ENCODE data around the gene YIF1A.
A peak's percentile ranks its signal among the peaks of the same experiment; 100 is the strongest.

YIF1A gene

DNA sequence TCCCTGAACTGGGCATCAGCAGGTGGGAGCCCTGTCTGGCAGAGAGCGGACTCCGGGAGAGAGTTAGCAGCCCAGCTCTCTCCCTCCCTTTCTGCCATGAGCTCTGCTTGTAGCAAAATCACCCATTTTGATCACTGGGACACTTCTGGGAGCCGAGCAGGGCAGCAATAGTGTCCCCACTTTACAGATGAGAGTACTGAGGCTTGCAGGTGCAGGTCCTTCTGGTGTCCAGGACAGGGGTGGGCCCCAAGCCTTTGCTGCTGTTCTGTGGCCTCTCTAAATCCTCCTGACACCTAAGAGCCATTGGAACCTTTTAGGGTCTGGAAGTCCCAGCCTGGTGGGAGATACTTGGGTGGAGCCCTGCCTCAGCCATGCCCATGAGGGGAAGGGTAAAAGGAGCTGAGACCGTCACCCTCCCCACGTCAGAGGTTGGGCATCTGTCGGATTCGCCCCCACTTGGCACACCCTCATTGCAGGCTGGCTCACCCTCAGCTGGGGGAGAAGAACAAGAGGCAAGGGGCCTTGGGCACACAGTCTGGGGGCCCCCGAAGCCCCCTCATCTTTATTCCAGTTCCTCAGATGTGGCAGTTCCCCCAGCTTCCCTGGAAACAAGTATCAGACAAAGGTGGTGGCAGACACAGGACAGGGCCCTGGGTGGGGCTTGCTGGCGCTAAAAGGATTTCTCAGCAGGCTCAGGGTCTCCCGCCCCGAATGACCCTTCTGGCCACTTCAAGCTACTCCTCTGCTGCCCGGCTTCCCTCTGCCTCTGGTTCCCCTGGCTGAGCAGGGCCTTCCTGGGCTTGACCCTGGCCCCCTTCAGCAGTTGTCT lies 42.8 kb upstream of the YIF1A start:
- Histone ChIP-seq H3K4me3 (ENCODE audit: low read depth, low read length) (no peak overlapping the region), H3K9ac (ENCODE audit: low read depth, low read length) (no peak overlapping the region), H3K9me3 (ENCODE audit: control insufficient read depth, insufficient read depth, low read length) (no peaks in the 10 kb centered on the region), H3K36me3 (ENCODE audit: control insufficient read depth, insufficient read depth, low read length) (no peaks in the 10 kb centered on the region), H3K27me3 (ENCODE audit: control insufficient read depth, insufficient read depth, low read length) (peaks cover 7% of the 10 kb centered on the region; the same call in 1 of the 2 replicates), H3K4me1 (ENCODE audit: control insufficient read depth, insufficient read depth, low read length) (peaks cover 19% of the 10 kb centered on the region), H3K27ac (ENCODE audit: low read depth, low read length) (no peak overlapping the region)

DNA sequence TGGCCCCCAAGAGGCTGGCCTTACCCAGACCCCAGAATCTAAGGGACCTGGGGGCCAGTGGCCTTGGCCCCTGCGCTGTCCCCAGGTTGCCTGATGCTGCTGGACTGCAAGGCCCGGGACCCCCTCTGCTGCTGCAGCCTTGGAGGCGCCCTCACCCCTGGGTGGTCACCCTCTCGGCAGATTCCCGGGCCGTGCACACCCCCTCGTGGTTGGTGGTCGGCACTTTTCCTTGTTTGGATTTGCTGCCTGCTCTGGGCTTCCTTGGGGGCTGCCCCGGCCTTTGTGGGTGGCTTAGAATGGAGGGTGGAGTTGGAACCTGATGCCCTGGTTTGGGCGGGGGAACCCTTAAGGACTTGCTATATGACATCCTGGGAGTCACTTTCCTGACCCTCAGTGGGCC lies 42.0 kb upstream of the YIF1A start:
- H3K27me3 ChIP-seq (ENCODE audit: control insufficient read depth, insufficient read depth, low read length), result peaks cover 7% of the 10 kb centered on the region; the same call in 1 of the 2 replicates
- H3K27ac ChIP-seq (ENCODE audit: low read depth, low read length), result no peak overlapping the region
- no peak overlapping the region for H3K4me3 ChIP-seq (ENCODE audit: low read depth, low read length)
- H3K9ac ChIP-seq (ENCODE audit: low read depth, low read length), result no peak overlapping the region
- no peaks in the 10 kb centered on the region for H3K9me3 ChIP-seq (ENCODE audit: control insufficient read depth, insufficient read depth, low read length)
- H3K4me1 ChIP-seq (ENCODE audit: control insufficient read depth, insufficient read depth, low read length), result peaks cover 12% of the 10 kb centered on the region
- no peaks in the 10 kb centered on the region for H3K36me3 ChIP-seq (ENCODE audit: control insufficient read depth, insufficient read depth, low read length)

DNA sequence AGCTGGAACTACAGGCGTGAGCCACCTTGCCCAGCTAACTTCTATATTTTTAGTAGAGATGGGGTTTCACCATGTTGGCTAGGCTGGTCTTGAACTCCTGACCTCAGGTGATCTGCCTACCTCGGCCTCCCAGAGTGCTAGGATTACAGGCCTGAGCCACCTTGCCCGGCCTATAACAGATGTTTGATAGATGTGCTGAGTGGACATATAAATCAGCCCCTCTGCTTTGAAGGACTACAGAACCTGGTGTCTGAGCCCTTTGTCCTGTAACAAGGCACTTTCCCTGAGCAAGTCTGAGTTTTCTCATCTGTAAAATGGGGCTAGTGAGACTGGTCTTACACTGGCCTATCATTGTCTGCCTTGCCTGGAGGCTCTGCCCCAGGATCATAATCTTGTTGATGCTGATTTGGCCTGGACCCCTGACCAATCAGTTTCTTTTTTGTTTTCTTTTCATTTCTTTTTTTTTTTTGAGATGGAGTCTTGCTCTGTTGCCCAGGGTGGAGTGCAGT lies 40.3 kb upstream of the YIF1A start:
- no peaks in the 10 kb centered on the region for H3K36me3 ChIP-seq (ENCODE audit: control insufficient read depth, insufficient read depth, low read length)

DNA sequence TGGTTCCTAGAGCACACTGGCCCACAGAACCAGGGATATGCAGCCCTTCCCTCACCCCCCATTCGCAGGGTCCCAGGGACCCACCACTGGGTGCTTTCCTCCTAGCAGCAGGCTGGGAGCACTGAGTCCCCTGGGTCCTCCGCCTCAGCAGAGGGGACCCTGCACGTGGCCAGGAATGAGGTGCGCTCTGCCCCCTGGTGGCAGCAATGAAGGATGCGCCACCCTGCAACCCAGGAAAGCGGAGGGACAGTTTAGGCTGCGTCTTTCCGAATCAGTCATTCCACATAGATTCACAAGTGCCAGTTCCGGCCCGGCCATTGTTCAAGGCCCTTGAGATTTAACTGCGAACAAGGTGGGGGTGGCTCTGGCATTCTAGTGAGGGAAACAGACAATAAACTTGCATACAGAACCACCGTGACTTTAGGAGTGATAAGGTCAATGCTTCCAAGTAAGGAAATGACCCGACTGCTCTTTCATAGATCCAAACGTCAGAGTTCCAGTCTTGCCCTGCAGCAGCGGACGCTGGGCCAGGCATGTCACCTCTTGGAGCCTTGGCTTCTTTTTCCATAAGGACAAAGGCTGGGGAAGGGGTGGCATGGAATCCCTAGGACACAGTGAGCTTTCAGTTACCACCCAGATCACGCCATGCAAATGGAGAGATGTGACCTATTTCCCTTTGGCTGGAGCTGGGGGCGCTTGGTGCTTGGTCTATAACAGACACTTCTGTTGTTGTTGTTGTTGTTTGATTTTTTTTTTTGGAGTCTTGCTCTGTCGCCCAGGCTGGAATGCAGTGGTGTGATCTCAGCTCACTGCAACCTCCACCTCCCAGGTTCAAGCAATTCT lies 39.6 kb upstream of the YIF1A start:
- Histone ChIP-seq H3K4me1 (ENCODE audit: control insufficient read depth, insufficient read depth, low read length) (peaks cover 11% of the 10 kb centered on the region), H3K36me3 (ENCODE audit: control insufficient read depth, insufficient read depth, low read length) (no peaks in the 10 kb centered on the region), H3K9me3 (ENCODE audit: control insufficient read depth, insufficient read depth, low read length) (no peaks in the 10 kb centered on the region), H3K9ac (ENCODE audit: low read depth, low read length) (peak overlapping the region; percentile 18; the same call in 1 of the 2 replicates), H3K27ac (ENCODE audit: low read depth, low read length) (peak overlapping the region; percentile 23), H3K4me3 (ENCODE audit: low read depth, low read length) (peak overlapping the region; percentile 38), H3K27me3 (ENCODE audit: control insufficient read depth, insufficient read depth, low read length) (peaks cover 7% of the 10 kb centered on the region; the same call in 1 of the 2 replicates)

More for the DNA sequence above, 40.3 kb upstream of the YIF1A start:
- H3K9me3 ChIP-seq (ENCODE audit: control insufficient read depth, insufficient read depth, low read length), result no peaks in the 10 kb centered on the region
- H3K27ac ChIP-seq (ENCODE audit: low read depth, low read length), result no peak overlapping the region
- H3K4me1 ChIP-seq (ENCODE audit: control insufficient read depth, insufficient read depth, low read length), result peaks cover 11% of the 10 kb centered on the region
- H3K4me3 ChIP-seq (ENCODE audit: low read depth, low read length), result no peak overlapping the region
- peaks cover 7% of the 10 kb centered on the region; the same call in 1 of the 2 replicates for H3K27me3 ChIP-seq (ENCODE audit: control insufficient read depth, insufficient read depth, low read length)
- no peak overlapping the region for H3K9ac ChIP-seq (ENCODE audit: low read depth, low read length)

DNA sequence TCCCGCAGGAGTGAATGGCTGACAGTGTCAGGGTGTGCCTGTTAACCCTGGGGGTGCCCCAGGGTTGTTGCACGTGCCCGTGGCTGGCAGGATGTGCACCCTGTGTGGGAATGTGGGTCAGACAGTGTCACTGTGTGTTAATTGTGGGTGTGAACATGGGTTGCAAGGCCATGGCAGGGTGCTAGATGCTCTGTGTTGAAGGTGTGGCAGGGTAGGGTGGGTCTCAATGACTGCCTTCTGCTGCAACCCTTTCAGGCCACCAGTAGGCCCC lies 39.0 kb upstream of the YIF1A start:
- no peak overlapping the region for H3K9ac ChIP-seq (ENCODE audit: low read depth, low read length)
- no peaks in the 10 kb centered on the region for H3K36me3 ChIP-seq (ENCODE audit: control insufficient read depth, insufficient read depth, low read length)
- no peak overlapping the region for H3K4me3 ChIP-seq (ENCODE audit: low read depth, low read length)
- H3K9me3 ChIP-seq (ENCODE audit: control insufficient read depth, insufficient read depth, low read length), result no peaks in the 10 kb centered on the region
- no peak overlapping the region for H3K27ac ChIP-seq (ENCODE audit: low read depth, low read length)
- H3K4me1 ChIP-seq (ENCODE audit: control insufficient read depth, insufficient read depth, low read length), result peaks cover 11% of the 10 kb centered on the region
- peaks cover 7% of the 10 kb centered on the region; the same call in 1 of the 2 replicates for H3K27me3 ChIP-seq (ENCODE audit: control insufficient read depth, insufficient read depth, low read length)

DNA sequence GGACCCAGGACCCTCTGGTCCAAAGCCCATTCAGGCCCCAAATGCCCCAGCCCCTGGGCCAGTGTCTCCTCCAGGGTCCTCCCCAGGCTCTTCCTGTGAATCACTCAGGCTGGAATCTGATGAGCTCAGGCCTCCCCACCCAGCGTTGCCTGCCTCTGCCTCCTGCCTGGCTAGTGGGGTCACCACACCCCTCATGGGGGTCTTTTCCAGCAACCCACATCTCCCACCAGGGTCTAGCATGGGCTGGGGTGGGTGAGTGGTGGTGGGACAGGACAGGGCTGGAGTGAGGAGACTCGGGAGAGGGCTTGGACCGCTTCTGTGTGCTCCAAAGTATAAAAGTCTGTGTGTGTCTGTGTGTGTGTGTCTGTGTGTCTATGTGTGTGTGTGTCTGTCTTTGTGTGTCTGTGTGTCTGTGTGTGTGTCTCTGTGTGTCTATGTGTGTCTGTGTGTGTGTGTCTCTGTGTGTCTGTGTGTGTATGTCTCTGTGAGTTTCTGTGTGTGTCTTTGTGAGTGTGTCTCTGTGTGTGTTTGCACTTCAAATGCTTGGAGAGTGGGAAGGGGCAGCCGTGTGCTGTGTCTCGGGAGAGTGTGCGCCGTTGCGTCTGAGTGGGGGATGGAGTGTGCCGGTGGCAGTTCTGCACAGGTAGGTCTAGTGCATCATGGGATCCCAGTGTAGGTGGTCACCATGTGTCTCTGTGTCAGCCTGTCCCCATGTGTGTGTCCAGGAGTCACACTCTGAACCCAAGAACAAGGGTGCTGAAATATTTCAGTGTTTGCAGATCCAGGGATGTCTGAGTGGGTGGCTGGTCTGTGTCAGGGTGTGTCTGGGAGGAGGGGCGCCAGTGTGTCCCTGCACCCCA lies 38.5 kb upstream of the YIF1A start:
- Histone ChIP-seq H3K27ac (ENCODE audit: low read depth, low read length) (no peak overlapping the region), H3K9me3 (ENCODE audit: control insufficient read depth, insufficient read depth, low read length) (no peaks in the 10 kb centered on the region), H3K9ac (ENCODE audit: low read depth, low read length) (no peak overlapping the region), H3K27me3 (ENCODE audit: control insufficient read depth, insufficient read depth, low read length) (peaks cover 7% of the 10 kb centered on the region; the same call in 1 of the 2 replicates), H3K4me1 (ENCODE audit: control insufficient read depth, insufficient read depth, low read length) (peaks cover 11% of the 10 kb centered on the region), H3K36me3 (ENCODE audit: control insufficient read depth, insufficient read depth, low read length) (no peaks in the 10 kb centered on the region), H3K4me3 (ENCODE audit: low read depth, low read length) (no peak overlapping the region)

DNA sequence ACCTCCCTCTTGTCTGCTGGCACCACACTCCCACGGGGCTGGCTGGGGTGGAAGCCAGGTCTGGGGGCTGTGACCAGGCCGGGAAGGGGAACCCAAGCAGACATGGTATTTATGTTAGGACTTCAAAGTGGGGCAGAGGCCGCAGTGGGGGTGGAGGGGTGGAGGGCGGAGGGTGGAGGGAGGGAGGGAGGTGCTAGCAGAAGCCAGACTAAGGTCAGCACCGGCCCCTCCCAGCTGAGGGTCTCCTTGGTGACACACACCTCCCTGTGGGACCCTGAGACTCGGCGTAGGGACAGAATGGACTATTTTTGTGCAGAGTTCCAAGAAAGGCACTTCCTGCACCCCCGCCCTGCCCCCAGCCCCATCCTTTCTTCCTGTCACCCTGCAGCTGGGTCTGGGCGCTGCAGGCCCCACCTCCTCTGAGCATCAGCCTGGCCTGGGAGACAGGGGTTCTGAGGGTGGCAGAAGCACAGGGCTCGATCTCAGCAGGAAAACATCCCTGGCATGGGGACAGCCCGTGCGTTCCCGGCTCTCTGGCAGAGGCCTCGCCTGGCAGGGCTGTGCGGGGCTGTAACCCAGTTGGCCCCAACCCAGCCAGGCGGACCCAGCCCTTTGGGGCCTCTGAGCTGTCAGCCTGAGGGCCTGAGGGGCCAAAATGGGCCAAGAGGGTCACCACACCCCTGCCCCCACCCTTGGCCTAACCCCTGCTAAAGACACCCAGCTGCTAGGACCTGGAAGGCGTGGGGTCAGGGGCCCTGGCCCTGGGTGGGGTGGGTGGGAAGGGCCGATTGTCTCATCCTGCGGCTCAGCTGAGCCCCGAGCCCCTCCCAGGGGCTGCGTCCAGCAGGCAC lies 37.5 kb upstream of the YIF1A start:
- Histone ChIP-seq H3K36me3 (ENCODE audit: control insufficient read depth, insufficient read depth, low read length) (no peaks in the 10 kb centered on the region), H3K9ac (ENCODE audit: low read depth, low read length) (no peak overlapping the region), H3K27ac (ENCODE audit: low read depth, low read length) (no peak overlapping the region), H3K27me3 (ENCODE audit: control insufficient read depth, insufficient read depth, low read length) (peaks cover 7% of the 10 kb centered on the region; the same call in 1 of the 2 replicates), H3K4me3 (ENCODE audit: low read depth, low read length) (no peak overlapping the region), H3K9me3 (ENCODE audit: control insufficient read depth, insufficient read depth, low read length) (no peaks in the 10 kb centered on the region), H3K4me1 (ENCODE audit: control insufficient read depth, insufficient read depth, low read length) (peaks cover 11% of the 10 kb centered on the region)

DNA sequence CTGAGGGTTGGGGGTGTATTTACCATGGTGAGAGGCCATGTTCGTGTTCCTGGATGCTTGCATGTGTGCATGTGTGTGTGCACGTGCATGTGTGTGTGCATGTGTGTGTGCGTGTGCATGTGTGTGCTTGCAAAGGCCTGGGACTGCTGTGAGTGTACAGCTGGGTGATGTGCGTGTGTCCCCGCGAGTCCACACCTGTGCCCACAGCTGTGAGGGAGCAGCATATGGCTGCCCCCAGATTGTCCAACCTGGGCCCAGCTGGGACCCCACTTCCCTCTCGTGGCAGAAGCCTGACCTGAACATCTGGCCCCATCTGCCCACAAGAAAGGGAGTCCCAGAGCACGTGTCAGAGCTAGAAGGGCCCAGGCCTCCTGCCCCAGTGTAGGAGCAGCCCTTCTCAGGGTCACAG lies 36.3 kb upstream of the YIF1A start:
- H3K9ac ChIP-seq (ENCODE audit: low read depth, low read length), result no peak overlapping the region
- H3K36me3 ChIP-seq (ENCODE audit: control insufficient read depth, insufficient read depth, low read length), result no peaks in the 10 kb centered on the region
- no peaks in the 10 kb centered on the region for H3K9me3 ChIP-seq (ENCODE audit: control insufficient read depth, insufficient read depth, low read length)
- H3K27ac ChIP-seq (ENCODE audit: low read depth, low read length), result no peak overlapping the region
- no peak overlapping the region for H3K4me3 ChIP-seq (ENCODE audit: low read depth, low read length)
- H3K4me1 ChIP-seq (ENCODE audit: control insufficient read depth, insufficient read depth, low read length), result peaks cover 11% of the 10 kb centered on the region
- H3K27me3 ChIP-seq (ENCODE audit: control insufficient read depth, insufficient read depth, low read length), result peaks cover 7% of the 10 kb centered on the region; the same call in 1 of the 2 replicates

DNA sequence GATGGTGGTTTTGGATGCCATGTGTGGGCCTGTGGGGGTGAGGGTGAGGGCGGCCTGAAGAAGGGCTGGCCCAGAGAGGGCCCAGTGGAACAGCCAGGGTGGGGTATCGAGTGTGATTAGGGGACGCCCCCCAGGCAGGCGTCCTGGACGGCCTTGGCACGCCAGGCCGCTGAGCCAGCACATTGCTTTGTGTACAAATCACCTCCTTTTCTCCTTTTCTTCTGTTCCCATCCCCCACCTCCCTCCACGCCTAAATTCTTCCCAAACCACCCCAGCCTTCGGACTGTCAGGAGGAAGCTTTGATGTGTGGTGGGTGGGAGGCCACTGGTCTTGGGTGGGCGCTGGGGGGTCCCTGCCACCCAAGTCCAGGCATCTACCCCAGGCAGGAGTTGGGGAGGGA lies 35.7 kb upstream of the YIF1A start:
- Histone ChIP-seq H3K4me3 (ENCODE audit: low read depth, low read length) (no peak overlapping the region), H3K27me3 (ENCODE audit: control insufficient read depth, insufficient read depth, low read length) (peaks cover 7% of the 10 kb centered on the region; the same call in 1 of the 2 replicates), H3K27ac (ENCODE audit: low read depth, low read length) (no peak overlapping the region), H3K9ac (ENCODE audit: low read depth, low read length) (no peak overlapping the region), H3K9me3 (ENCODE audit: control insufficient read depth, insufficient read depth, low read length) (no peaks in the 10 kb centered on the region), H3K36me3 (ENCODE audit: control insufficient read depth, insufficient read depth, low read length) (no peaks in the 10 kb centered on the region), H3K4me1 (ENCODE audit: control insufficient read depth, insufficient read depth, low read length) (peaks cover 11% of the 10 kb centered on the region)

DNA sequence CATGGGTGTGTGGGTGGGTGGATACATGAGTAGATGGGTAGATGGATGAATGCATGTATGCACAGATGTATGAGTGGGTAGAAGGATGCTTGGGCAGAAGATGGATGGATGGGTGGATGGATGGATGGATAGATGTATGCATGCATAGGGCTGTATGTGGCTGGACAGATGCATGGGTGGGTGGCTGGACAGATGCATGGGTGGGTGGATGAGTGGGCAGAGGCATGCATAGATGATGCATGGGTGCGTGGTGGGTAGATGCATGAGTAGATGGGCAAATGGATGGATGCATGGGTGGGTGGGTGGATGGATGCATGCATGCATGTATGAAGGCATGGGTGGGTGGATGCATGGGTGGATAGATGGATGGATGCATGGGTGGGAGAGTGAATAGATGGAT lies 34.7 kb upstream of the YIF1A start:
- Histone ChIP-seq H3K9ac (ENCODE audit: low read depth, low read length) (no peak overlapping the region), H3K36me3 (ENCODE audit: control insufficient read depth, insufficient read depth, low read length) (no peaks in the 10 kb centered on the region), H3K4me1 (ENCODE audit: control insufficient read depth, insufficient read depth, low read length) (peaks cover 9% of the 10 kb centered on the region), H3K4me3 (ENCODE audit: low read depth, low read length) (no peak overlapping the region), H3K9me3 (ENCODE audit: control insufficient read depth, insufficient read depth, low read length) (no peaks in the 10 kb centered on the region), H3K27me3 (ENCODE audit: control insufficient read depth, insufficient read depth, low read length) (peaks cover 7% of the 10 kb centered on the region; the same call in 1 of the 2 replicates), H3K27ac (ENCODE audit: low read depth, low read length) (no peak overlapping the region)

All from HUES48 (cell line).